Stimulated activated CD4-positive, alpha-beta T cell treated with anti-CD3 and anti-CD28 coated beads, TNF-alpha, amount 100 ng/mL, for 24 hours (primary cell): ENCODE data around the gene ABHD2.

Experiments used
- DNase-seq, 3 experiments: peaks; one replicate each; pipeline ENCODE4 v3.0.0-alpha.2; 2020; ENCODE audit warnings: low read depth in 3 of 3

Gene ABHD2

DNA sequence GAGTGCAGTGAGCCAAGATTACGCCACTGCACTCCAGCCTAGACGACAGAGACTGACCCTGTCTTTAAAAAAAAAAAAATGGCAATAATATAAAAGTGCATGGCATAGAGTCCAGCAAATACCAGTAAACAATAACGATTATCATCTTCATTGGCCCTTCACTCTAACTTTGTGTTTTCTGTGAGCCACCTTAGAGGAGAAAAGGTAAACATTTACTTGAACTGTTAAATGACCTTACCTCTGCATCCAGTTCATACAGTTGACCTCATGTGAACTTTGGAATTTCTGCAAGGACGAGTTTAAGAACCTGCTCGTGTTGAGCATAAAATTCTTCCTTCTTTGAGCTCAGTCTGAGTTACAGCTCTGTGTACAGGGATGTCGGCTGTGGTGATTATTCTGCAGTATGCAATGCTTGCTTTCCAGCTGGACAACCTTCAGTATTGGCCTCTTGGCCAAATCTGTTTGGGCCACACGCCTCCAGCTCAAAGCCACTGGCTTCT, 76.5 kb downstream of the ABHD2 start:
- no peak for DNase-seq

DNA sequence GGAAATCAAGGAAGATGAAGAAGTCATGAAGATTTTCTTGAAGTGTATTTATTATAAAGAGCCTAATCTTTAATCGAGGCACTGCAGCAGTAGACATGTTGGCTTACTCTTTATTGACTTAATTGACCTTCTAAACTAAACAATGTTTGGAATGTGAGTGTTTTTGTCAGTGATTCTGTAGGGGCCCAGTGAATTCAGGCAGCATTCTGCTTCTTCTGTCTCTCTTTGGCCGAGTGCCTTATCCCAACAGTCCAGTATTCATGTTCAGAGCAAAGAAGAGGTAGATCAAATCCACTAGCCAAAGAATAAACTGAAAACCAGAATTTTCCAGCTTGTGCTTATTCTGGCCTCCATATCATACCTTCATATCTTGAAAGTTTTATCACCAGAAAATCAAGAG, 77.4 kb downstream of the ABHD2 start:
- DNase-seq, result no peak

GRCh38 chr15:89167267-89168176, 79.3 kb downstream of the ABHD2 start:
- peak; percentile 55 to 73 (median 63) for DNase-seq

DNA sequence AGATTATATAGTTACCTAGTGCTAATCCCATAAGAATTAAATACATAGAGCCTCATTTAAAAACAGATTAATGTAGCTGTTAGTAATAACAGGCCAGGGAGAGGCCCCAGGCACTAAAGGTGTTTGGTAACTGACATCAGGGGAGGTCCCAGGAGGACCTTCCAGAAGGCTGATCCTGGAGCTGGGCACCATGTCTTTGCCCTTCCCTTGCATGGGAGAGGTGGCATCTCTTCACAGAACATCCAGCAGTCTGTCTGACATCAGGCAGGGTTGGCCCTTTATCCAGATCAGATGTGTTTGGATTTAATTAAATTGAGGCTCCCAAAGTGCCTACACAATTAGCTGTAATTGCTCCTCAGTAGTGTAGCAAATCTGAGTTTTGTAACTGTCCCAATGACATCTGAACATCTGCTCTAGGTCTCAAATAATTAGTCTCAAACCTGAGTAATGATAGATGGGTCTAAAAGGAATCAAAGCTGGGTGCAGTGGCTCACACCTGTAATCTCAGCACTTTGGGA, 80.1 kb downstream of the ABHD2 start:
- no peak for DNase-seq

- DNase-seq, result no peak
Measured at GRCh38 chr15:89170364-89170763, 82.1 kb downstream of the ABHD2 start.

DNA sequence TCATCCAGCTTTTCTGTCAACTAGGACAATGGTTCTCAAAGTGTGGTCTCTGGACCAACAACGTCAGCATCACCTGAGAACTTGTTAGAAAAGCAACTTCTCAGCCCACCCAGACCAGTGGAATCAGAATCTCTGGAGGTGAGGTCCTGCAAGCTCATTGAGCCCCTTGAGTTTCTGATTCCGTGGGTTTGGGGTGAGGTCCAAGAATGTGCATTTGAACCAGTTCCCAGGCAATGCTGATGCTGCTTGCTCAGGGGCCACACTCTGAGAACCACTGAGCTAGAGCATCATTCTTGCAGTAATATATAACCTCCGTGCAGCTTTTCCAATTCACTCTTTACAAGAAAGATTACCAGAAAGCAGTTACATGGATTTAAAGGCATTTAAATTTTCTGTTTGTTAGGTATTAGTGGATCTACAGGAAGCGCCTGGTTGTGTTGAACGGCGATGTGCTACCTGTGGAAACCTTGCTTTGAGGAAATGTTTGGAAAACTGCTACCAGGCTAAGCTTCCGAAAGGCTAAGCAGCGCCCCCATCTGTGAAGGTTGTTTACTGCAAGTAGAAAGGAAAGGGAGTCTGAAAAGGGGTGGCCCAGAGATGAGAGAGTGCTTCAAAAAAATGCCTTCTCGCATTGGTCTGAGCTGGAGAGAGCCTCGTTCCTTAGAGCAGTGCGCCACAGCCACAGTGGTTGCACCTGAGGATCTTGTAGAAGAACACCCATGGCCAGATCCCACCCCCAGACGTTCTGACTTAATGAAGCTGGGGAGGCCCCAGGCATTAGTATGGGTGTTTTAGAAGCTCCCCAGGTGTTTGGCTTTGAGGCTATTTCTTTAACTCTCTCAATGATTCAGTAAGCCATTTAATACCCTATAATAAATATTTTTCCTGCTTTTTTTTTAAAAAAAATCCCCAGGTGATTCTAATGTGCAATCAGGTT, 83.1 kb downstream of the ABHD2 start:
- DNase-seq, result peak in 1 of 3 experiments; percentile 12

DNA sequence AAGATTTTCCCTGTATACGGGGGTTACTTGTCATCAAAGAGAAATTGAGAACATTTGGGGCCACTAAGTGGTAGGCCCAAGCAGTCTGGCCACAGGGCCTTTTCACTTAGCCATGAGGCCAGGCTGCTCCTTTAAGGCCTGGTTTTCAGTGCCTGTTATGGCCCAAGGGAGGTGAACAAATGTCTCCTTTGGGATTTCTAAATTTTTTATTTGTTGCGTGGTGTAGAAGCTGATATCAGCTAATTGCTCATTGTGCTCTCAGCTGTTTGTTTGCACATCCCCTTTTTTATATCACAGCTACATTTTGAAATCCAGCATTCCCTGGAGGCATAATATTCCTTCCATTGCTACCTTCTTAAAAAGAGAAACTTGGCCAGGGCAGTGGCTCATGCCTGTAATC, 84.7 kb downstream of the ABHD2 start:
- no peak for DNase-seq

DNA sequence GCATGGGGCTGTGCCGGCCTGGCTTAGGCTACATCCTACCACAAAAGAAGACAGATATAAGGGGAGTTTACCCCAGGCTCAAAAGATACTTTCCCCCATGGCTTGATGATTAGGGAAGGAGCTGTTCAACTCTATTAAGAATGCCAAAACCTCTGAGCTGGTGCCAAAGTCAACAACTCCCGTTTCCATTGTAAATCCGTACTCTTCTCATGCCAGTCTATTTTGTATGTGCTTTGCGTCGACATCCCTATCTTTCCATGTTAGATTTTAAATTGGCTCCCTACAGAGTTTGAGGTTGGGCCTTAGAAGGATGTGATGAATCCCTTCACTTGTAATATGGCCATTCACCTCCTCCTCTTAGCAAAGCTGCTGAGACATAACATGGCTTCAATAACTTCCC, 86.2 kb downstream of the ABHD2 start:
- no peak for DNase-seq

DNA sequence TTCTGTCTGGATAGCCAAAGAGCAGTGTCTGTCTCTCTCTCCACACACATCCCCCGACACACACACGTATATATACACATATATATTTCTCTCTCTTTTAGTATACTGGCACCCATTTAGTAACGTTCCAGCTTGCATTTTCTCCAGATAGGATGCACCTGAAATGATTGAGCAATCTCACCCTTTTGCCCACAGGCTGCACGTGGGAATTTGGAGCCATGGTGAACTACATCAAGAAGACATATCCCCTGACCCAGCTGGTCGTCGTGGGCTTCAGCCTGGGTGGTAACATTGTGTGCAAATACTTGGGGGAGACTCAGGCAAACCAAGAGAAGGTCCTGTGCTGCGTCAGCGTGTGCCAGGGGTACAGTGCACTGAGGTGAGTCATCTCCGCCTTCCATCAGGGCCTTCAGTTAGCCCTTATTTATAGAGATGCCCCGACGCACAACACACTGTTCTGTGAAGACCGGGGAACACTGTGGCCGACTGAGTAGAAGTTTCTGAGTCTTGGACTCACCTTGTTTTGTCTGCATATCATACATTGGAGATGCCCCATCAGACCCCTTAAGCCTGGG, 87.4 kb downstream of the ABHD2 start:
- DNase-seq, result no peak

DNA sequence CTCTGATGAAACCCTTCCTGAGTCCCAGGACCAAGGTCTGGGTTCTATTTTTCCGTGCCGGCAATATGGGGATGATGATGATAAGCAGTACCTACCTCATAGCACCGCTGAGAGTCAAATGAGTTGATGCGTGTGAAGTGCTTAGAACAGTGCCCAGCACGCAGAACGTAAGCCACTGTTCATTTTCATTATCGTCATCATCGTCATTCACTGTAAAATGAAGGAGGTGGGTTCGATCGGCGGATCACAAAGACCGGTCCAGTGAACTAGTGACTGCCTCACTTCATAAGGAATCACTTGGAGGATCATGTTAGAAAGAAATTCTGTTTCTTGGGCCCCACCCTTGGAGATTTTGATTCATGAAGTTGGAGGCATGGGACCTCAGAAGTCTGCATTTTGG, 88.9 kb downstream of the ABHD2 start:
- DNase-seq, result no peak

DNA sequence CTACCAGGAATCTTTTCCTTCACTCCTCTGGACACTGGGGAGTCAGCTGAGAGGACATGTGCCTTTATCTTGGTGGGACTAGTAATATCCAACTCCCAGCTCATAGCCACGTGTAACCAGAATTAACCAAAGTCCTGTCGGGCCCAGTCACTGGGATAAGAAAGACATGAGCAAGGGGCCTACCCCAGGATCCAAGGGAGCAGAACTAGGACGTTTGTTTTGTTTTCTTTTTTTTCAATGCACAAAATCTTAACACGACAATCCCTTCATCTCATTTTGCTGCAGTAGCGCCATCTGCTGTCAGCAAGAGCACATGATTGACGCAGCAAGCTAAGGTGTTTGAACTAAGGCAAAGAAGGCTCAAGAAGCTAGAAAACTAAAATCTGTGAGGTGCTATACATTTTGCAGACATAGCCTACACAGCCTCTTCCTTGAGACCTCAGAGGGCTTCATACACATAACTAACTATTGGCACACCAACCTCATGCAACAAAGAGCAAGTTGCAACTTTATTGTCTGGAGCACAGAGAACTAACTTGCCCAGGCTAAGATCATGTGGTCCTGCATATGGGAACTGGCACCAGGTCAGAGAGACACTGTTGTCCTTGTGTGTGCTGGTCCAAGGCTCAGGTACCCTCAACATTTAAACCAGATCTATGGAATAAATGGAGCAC, 89.5 kb downstream of the ABHD2 start:
- DNase-seq, result peak; percentile 43 to 54 (median 51)

- no peak for DNase-seq
Measured at GRCh38 chr15:89178307-89178977, 90.2 kb downstream of the ABHD2 start.

- peak in 2 of 3 experiments; percentile 27 to 54 for DNase-seq
Measured at GRCh38 chr15:89179966-89180875, 92.0 kb downstream of the ABHD2 start.

DNA sequence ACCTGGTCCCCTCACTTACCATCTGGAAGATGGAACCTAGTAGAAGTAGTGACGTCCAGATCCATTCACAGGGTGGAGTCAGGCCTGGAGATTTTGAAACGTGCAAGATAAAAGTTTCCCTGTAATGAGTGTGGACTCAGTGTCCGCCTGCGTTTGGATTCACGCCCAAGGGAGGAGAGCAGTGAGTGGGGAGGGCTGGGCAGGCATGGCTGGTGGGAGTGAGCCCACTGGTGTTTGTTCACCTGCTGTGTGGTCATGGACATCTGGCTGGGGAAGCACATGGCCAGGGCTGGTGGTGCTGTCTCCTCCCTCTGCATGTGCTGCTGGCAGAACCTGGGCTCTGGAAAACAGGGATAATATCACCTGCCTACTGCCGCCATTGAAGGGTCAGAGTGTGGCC, 96.1 kb downstream of the ABHD2 start:
- no peak for DNase-seq

DNA sequence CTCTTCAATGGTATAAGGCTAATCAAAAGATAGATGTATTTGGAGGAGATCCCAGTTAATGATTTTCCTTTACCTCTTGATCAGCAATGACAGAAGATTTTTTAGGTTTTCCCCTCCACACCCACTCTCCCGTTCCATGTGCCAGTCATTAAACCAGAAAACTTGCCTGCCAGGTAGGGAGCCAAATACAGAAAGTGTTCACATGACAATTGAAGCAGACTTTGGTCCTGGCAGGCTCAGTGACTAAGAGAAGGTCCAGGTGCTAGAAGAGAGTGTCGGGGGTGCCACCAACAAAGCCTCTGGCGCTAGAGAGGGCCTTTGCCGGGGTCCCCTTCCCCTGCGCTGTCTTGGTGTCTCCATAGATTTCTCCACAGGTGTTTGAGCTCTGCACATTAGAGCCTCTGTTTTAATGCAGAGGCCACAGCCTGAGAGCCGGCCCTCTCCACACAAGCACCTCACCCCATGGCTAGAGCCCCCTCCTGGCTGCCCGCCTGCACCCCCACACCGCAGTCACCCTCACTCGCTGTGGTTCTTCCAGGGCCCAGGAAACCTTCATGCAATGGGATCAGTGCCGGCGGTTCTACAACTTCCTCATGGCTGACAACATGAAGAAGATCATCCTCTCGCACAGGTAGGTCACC, 96.8 kb downstream of the ABHD2 start:
- DNase-seq, result no peak

GRCh38 chr15:89186803-89187202, 98.5 kb downstream of the ABHD2 start:
- no peak for DNase-seq

DNA sequence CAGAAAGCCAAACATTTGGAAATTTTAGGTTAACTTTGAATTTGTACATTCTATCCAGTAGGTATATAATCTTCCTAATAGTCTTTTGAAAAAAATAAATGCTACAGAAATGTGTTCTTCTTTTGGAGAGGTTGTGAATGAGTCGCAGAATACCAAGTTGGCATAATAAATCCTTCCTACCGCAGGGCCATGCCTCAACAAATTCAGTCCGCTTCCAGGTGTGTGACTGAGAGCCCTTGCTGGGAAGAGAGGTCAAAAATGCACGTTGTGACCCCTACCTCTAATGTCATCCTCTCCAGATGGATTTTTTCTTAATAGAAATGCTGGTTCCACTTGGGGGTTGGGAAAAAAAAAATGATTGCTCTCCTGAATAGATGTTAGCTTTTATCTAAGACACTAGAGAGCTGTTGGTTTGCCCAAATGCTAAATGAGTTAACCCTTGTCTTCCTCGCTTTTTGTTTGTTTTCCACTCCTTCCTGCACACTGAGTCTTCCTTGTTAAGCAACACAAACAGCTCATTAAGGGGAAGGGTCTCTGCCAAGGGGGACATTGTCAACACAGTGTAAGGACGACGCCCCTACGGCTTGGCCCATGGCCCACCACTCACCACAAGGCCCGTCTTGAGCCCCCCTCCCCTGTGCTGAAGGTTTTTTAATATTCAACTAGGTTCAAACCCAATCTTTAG, 99.2 kb downstream of the ABHD2 start:
- DNase-seq, result no peak

DNA sequence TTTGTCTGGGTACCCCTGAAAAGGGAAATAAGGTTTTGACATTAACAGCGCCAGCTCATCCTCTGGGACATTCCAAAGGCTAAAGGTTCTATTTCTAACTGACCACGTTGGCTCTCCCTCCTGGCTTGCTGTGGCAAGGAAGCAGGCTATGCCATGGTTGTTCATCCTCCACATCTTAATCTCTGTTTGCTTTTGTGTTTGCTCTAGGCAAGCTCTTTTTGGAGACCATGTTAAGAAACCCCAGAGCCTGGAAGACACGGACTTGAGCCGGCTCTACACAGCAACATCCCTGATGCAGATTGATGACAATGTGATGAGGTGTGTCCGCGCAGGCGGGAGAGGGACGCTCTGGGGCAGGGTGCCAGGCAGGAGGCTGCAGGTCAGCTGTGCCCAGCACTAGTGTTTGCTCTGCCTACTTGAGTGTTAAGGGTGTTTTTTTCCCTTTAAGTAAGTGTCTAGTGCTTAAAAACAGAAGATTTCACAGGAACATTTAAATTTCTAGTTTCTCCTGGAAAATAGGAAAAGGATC, 99.8 kb downstream of the ABHD2 start:
- DNase-seq, result no peak
